Trophoblast cell (in vitro differentiated cells and primary cell): Measurements from ENCODE around the gene CCL16.

Experiments used
- DNase-seq, 2 donors: peaks; one replicate each; pipeline ENCODE4 v3.0.0-alpha.2; 2016
- H2AFZ ChIP-seq: 2 replicates; pipeline ENCODE4 v1.6.1; 2013; ENCODE audit warnings: low read length, moderate library complexity, mild to moderate bottlenecking; ENCODE audit not compliant: insufficient read depth, poor library complexity
- H2AK5ac ChIP-seq: 2 replicates; pipeline ENCODE4 v1.6.1; 2013; ENCODE audit warnings: mild to moderate bottlenecking, low read length
- H2BK120ac ChIP-seq: 2 replicates; pipeline ENCODE4 v1.6.1; 2013; ENCODE audit warnings: low read length, mild to moderate bottlenecking, moderate library complexity; ENCODE audit not compliant: insufficient read depth, poor library complexity
- H2BK12ac ChIP-seq: 2 replicates; pipeline ENCODE4 v1.6.1; 2013; ENCODE audit warnings: mild to moderate bottlenecking, low read length, moderate library complexity
- H2BK5ac ChIP-seq: 2 replicates; pipeline ENCODE4 v1.6.1; 2013; ENCODE audit warnings: low read length, low read depth, moderate library complexity, mild to moderate bottlenecking; ENCODE audit not compliant: poor library complexity
- H3K14ac ChIP-seq: 2 replicates; pipeline ENCODE4 v1.6.1; 2013; ENCODE audit warnings: mild to moderate bottlenecking, low read length
- H3K18ac ChIP-seq: 2 replicates; pipeline ENCODE4 v1.6.1; 2013; ENCODE audit warnings: mild to moderate bottlenecking, low read length
- H3K23ac ChIP-seq: 2 replicates; pipeline ENCODE4 v1.6.1; 2013; ENCODE audit warnings: low read length
- H3K27ac ChIP-seq: 2 replicates; pipeline ENCODE4 v1.5.1; 2013; ENCODE audit warnings: low read depth, mild to moderate bottlenecking, inconsistent platforms, low read length, moderate library complexity
- H3K27me3 ChIP-seq: 2 replicates; pipeline ENCODE4 v1.6.1; 2013; ENCODE audit warnings: inconsistent platforms, mild to moderate bottlenecking, low read length, moderate library complexity; ENCODE audit not compliant: insufficient read depth
- H3K36me3 ChIP-seq, 2 experiments: 1 replicate in 1 of 2; 2 replicates in 1 of 2; pipeline ENCODE4 v1.6.1; 2013; ENCODE audit warnings: low read length in 2 of 2, mild to moderate bottlenecking in 2 of 2, moderate library complexity in 1 of 2; ENCODE audit not compliant: insufficient read depth in 2 of 2, control insufficient read depth in 1 of 2
- H3K4ac ChIP-seq: 2 replicates; pipeline ENCODE4 v1.6.1; 2013; ENCODE audit warnings: low read depth, mild to moderate bottlenecking, low read length, moderate library complexity
- H3K4me1 ChIP-seq, 2 experiments: 1 replicate in 1 of 2; 2 replicates in 1 of 2; pipeline ENCODE4 v1.6.1; 2013; ENCODE audit warnings: low read length in 2 of 2, mild to moderate bottlenecking in 2 of 2, moderate library complexity in 1 of 2; ENCODE audit not compliant: insufficient read depth in 2 of 2, control insufficient read depth in 1 of 2
- H3K4me2 ChIP-seq: 2 replicates; pipeline ENCODE4 v1.6.1; 2013; ENCODE audit warnings: inconsistent platforms, mild to moderate bottlenecking, low read length, moderate library complexity
- H3K4me3 ChIP-seq: 2 replicates; pipeline ENCODE4 v1.5.1; 2013; ENCODE audit warnings: mild to moderate bottlenecking, low read depth, low read length, inconsistent platforms
- H3K79me1 ChIP-seq: one replicate; pipeline ENCODE4 v1.6.1; 2013; ENCODE audit warnings: low read length
- H3K79me2 ChIP-seq: 2 replicates; pipeline ENCODE4 v1.6.1; 2013; ENCODE audit warnings: low read length, mild to moderate bottlenecking; ENCODE audit not compliant: control insufficient read depth, insufficient read depth, poor library complexity
- H3K9ac ChIP-seq: 2 replicates; pipeline ENCODE4 v1.6.1; 2013; ENCODE audit warnings: mild to moderate bottlenecking, low read length
- H3K9me3 ChIP-seq: 2 replicates; pipeline ENCODE4 v1.6.1; 2013; ENCODE audit warnings: low read depth, mild to moderate bottlenecking, control low read depth, inconsistent platforms, low read length; ENCODE audit not compliant: insufficient read depth
- H4K12ac ChIP-seq: 2 replicates; pipeline ENCODE4 v1.6.1; 2013; ENCODE audit warnings: low read depth, mild to moderate bottlenecking, low read length, moderate library complexity
- H4K8ac ChIP-seq: 2 replicates; pipeline ENCODE4 v1.6.1; 2013; ENCODE audit warnings: low read depth, mild to moderate bottlenecking, low read length, moderate library complexity
- H4K91ac ChIP-seq: one replicate; pipeline ENCODE4 v1.6.1; 2013; ENCODE audit warnings: low read depth, mild to moderate bottlenecking, low read length, moderate library complexity
- WGBS: extraction: QIAGEN DNeasy Blood & Tissue Kit; methylation state at CpG from one replicate; pipeline ENCODE4 v1.1.7; 2013; ENCODE audit warnings: missing lambda C conversion rate; ENCODE audit not compliant: insufficient read length, insufficient coverage; ENCODE audit errors: extremely low coverage; 5-methylcytosine and 5-hydroxymethylcytosine counted together

Gene CCL16

GRCh38 chr17:36002631-36003030 is 21.3 kb upstream of the CCL16 start:
- H4K8ac ChIP-seq, result no peak overlapping the region
- H3K27ac ChIP-seq, result no peak overlapping the region
- H3K79me1 ChIP-seq, result no peaks in the 10 kb centered on the region
- H3K79me2 ChIP-seq, result no peaks in the 10 kb centered on the region
- no peak overlapping the region for H4K12ac ChIP-seq
- no peaks in the 10 kb centered on the region for H3K4me1 ChIP-seq
- H2BK120ac ChIP-seq, result no peak overlapping the region
- no peak overlapping the region for H2BK12ac ChIP-seq
- no peak for DNase-seq
- no peak overlapping the region for H3K14ac ChIP-seq
- no peak overlapping the region for H3K4me2 ChIP-seq
- H3K18ac ChIP-seq, result no peak overlapping the region
- no peak overlapping the region for H2BK5ac ChIP-seq
- H3K4me3 ChIP-seq, result no peak overlapping the region
- H3K4ac ChIP-seq, result no peak overlapping the region
- no peaks in the 10 kb centered on the region for H3K27me3 ChIP-seq
- H3K9ac ChIP-seq, result no peak overlapping the region
- H3K36me3 ChIP-seq, result no peaks in the 10 kb centered on the region
- no peak overlapping the region for H3K23ac ChIP-seq
- no CpG with 5 or more reads among the region's 7 CpGs for WGBS
- no peak overlapping the region for H2AK5ac ChIP-seq
- H4K91ac ChIP-seq, result no peak overlapping the region
- no peak overlapping the region for H2AFZ ChIP-seq
- H3K9me3 ChIP-seq, result peaks cover under 1% of the 10 kb centered on the region

GRCh38 chr17:36001862-36002603 is 20.7 kb upstream of the CCL16 start:
- no CpG with 5 or more reads among the region's 6 CpGs for WGBS

GRCh38 chr17:36001110-36001771 is 19.9 kb upstream of the CCL16 start, which contains the start of gene CCL15:
Gene CCL15 (minus strand): TSS chr17:36001553. CDS start chr17:36001492, 61 bp downstream.
- no peak within 1 kb of the TSS for H4K8ac ChIP-seq
- no peak within 1 kb of the TSS for H4K12ac ChIP-seq
- no peaks in the 10 kb centered on the region for H3K27me3 ChIP-seq
- H3K23ac ChIP-seq, result no peak within 1 kb of the TSS
- no peak within 1 kb of the TSS for H3K4me2 ChIP-seq
- no peak within 1 kb of the TSS for H2AFZ ChIP-seq
- H3K36me3 ChIP-seq, result no peaks in the 10 kb centered on the region
- H3K27ac ChIP-seq, result no peak within 1 kb of the TSS
- no peaks in the 10 kb centered on the region for H3K4me1 ChIP-seq
- H2BK5ac ChIP-seq, result no peak within 1 kb of the TSS
- H4K91ac ChIP-seq, result no peak within 1 kb of the TSS
- H2AK5ac ChIP-seq, result no peak within 1 kb of the TSS
- no peak for DNase-seq
- no peak within 1 kb of the TSS for H2BK12ac ChIP-seq
- H3K18ac ChIP-seq, result no peak within 1 kb of the TSS
- H3K4me3 ChIP-seq, result no peak within 1 kb of the TSS
- H3K4ac ChIP-seq, result no peak within 1 kb of the TSS
- H3K14ac ChIP-seq, result no peak within 1 kb of the TSS
- H3K9me3 ChIP-seq, result no peaks in the 10 kb centered on the region
- H3K9ac ChIP-seq, result peak within 1 kb of the TSS; percentile 4
- no peaks in the 10 kb centered on the region for H3K79me1 ChIP-seq
- H3K79me2 ChIP-seq, result no peaks in the 10 kb centered on the region
- H2BK120ac ChIP-seq, result no peak within 1 kb of the TSS
- WGBS, result no CpG with 5 or more reads among the region's 6 CpGs

More at GRCh38 chr17:36001862-36002603, 20.7 kb upstream of the CCL16 start:
- Histone ChIP-seq H3K27me3 (no peaks in the 10 kb centered on the region), H3K79me2 (no peaks in the 10 kb centered on the region), H3K4me2 (no peak overlapping the region), H3K4me3 (no peak overlapping the region), H2BK120ac (no peak overlapping the region), H2AFZ (no peak overlapping the region), H3K27ac (no peak overlapping the region), H4K91ac (no peak overlapping the region), H2AK5ac (no peak overlapping the region), H4K8ac (no peak overlapping the region), H2BK5ac (no peak overlapping the region), H2BK12ac (no peak overlapping the region), H3K14ac (no peak overlapping the region), H3K36me3 (no peaks in the 10 kb centered on the region), H3K18ac (no peak overlapping the region), H4K12ac (no peak overlapping the region), H3K79me1 (no peaks in the 10 kb centered on the region), H3K9ac (peak overlapping the region; percentile 4), H3K23ac (no peak overlapping the region), H3K4me1 (no peaks in the 10 kb centered on the region), H3K4ac (no peak overlapping the region), H3K9me3 (no peaks in the 10 kb centered on the region)
- DNase-seq, result no peak

GRCh38 chr17:36000732-36001109 is 19.4 kb upstream of the CCL16 start:
- H3K9ac ChIP-seq, result no peak overlapping the region
- H2BK12ac ChIP-seq, result no peak overlapping the region
- no peak overlapping the region for H3K27ac ChIP-seq
- no peak overlapping the region for H3K23ac ChIP-seq
- H2BK5ac ChIP-seq, result no peak overlapping the region
- H3K79me2 ChIP-seq, result no peaks in the 10 kb centered on the region
- H3K9me3 ChIP-seq, result no peaks in the 10 kb centered on the region
- no peak overlapping the region for H3K18ac ChIP-seq
- no peak overlapping the region for H3K4ac ChIP-seq
- no peak overlapping the region for H2AFZ ChIP-seq
- no peak overlapping the region for H4K8ac ChIP-seq
- no peak overlapping the region for H3K14ac ChIP-seq
- no peaks in the 10 kb centered on the region for H3K36me3 ChIP-seq
- H3K4me3 ChIP-seq, result no peak overlapping the region
- no peaks in the 10 kb centered on the region for H3K4me1 ChIP-seq
- no peak overlapping the region for H2BK120ac ChIP-seq
- H4K12ac ChIP-seq, result no peak overlapping the region
- no peak overlapping the region for H4K91ac ChIP-seq
- WGBS, result no CpG with 5 or more reads among the region's 6 CpGs
- no peak for DNase-seq
- no peaks in the 10 kb centered on the region for H3K79me1 ChIP-seq
- no peak overlapping the region for H3K4me2 ChIP-seq
- no peak overlapping the region for H2AK5ac ChIP-seq
- no peaks in the 10 kb centered on the region for H3K27me3 ChIP-seq
